Left renal pelvis (tissue), 4 donors: ENCODE data around the gene HIPK4. TPM values are rescaled to one million over a fixed set of nuclear protein-coding genes. Genes with fewer than 3 reads are reported as not detected.
"Not testable (repeated sequence)": the region's sequence is repeated elsewhere in the genome, so short reads cannot be mapped to it uniquely, and the experiment has no call there.

Source experiments
- DNase-seq, 4 donors: peaks; one replicate each; pipeline ENCODE4 v3.0.0-alpha.2; 2013; ENCODE audit warnings: low read depth in 4 of 4, low spot score in 3 of 4
- polyA plus RNA-seq, 4 donors: library from polyadenylated mRNA; unstranded; fragments of 120-200 nt; gene quantifications; one replicate each; pipeline ENCODE4 v1.2.1, GENCODE V29; 2013; ENCODE audit not compliant: insufficient read length in 4 of 4

HIPK4 gene
- polyA plus RNA-seq, 4 donors = 0.11 to 0.26 (median 0.16) TPM

GRCh38 chr19:40393894-40394815 is 4.2 kb upstream of the HIPK4 start:
- DNase-seq = no peak

GRCh38 chr19:40392894-40393517 is 3.0 kb upstream of the HIPK4 start:
- no peak for DNase-seq

GRCh38 chr19:40392123-40392522 is 2.1 kb upstream of the HIPK4 start:
- DNase-seq = no peak

GRCh38 chr19:40389404-40390083 is 437 bp downstream of the HIPK4 start:
- no peak for DNase-seq

GRCh38 chr19:40388481-40388880 is 1.5 kb downstream of the HIPK4 start:
- DNase-seq = no peak

- DNase-seq = no peak
Observed at GRCh38 chr19:40387155-40387554, 2.8 kb downstream of the HIPK4 start.

- DNase-seq = no peak
Observed at GRCh38 chr19:40383668-40384248, 6.2 kb downstream of the HIPK4 start.

- DNase-seq = no peak
Observed at GRCh38 chr19:40381321-40381720, 8.7 kb downstream of the HIPK4 start.

GRCh38 chr19:40380199-40381037 is 9.6 kb downstream of the HIPK4 start:
- DNase-seq = no peak

GRCh38 chr19:40379446-40380198 is 10.4 kb downstream of the HIPK4 start:
- DNase-seq = no peak

- DNase-seq = no peak
Observed at GRCh38 chr19:40378509-40378908, 11.5 kb downstream of the HIPK4 start.

GRCh38 chr19:40377876-40378385 is 12.1 kb downstream of the HIPK4 start:
- DNase-seq = no peak

GRCh38 chr19:40376286-40376862 is 13.6 kb downstream of the HIPK4 start:
- DNase-seq = no peak

GRCh38 chr19:40374084-40374483 is 15.9 kb downstream of the HIPK4 start:
- DNase-seq = no peak

GRCh38 chr19:40371802-40372122 is 18.2 kb downstream of the HIPK4 start:
- DNase-seq = no peak

GRCh38 chr19:40370997-40371801 is 18.8 kb downstream of the HIPK4 start:
- DNase-seq = no peak

- DNase-seq = not testable (repeated sequence)
Observed at GRCh38 chr19:40370253-40370652, 19.7 kb downstream of the HIPK4 start.

- no peak for DNase-seq
Observed at GRCh38 chr19:40369797-40370196, 20.2 kb downstream of the HIPK4 start.
